Adrenal gland (tissue), 12 donors: ENCODE results near the gene B4GALNT3. TPM values are rescaled to one million over a fixed set of nuclear protein-coding genes. Genes with fewer than 3 reads are reported as not detected.

Experiments used
- DNase-seq, 7 donors: peaks; one replicate each; pipeline ENCODE4 v3.0.0-alpha.2; 2019 to 2020
- H3K27ac ChIP-seq, 5 donors: fragments of 200-600 bp; sonication (generic) in 4 of 5; 1 replicate in 3 of 5; 2 replicates in 2 of 5; pipeline versions ENCODE4 v1.5.1 to v1.8.0; 2016 to 2020; ENCODE audit warnings: mild to moderate bottlenecking in 1 of 5
- H3K27me3 ChIP-seq: fragments of 200-600 bp; 2 replicates; pipeline ENCODE4 v1.8.0; 2021
- H3K36me3 ChIP-seq, 2 donors: fragments of 200-600 bp; replicated peaks in 1 of 2; 1 replicate in 1 of 2; 2 replicates in 1 of 2; pipeline versions ENCODE4 v1.5.1 to v1.8.0; 2018 to 2022
- H3K4me1 ChIP-seq, 2 donors: fragments of 200-600 bp; replicated peaks in 1 of 2; 1 replicate in 1 of 2; 2 replicates in 1 of 2; pipeline versions ENCODE4 v1.5.1 to v1.8.0; 2018 to 2021
- H3K4me3 ChIP-seq, 4 donors: fragments of 200-600 bp; sonication (generic) in 3 of 4; one replicate each; pipeline ENCODE4 v1.5.1; 2016 to 2018
- H3K9me3 ChIP-seq, 3 donors: fragments of 200-600 bp; sonication (generic) in 1 of 3; replicated peaks in 1 of 3; 1 replicate in 2 of 3; 2 replicates in 1 of 3; pipeline versions ENCODE4 v1.5.1 to v1.8.0; 2016 to 2021
- CTCF ChIP-seq, 6 experiments: fragments of 450-650 bp in 4 of 6; fragments of 200-600 bp in 2 of 6; sonication (generic) in 1 of 6; IDR thresholded peaks; 1 replicate in 5 of 6; 2 replicates in 1 of 6; pipeline versions ENCODE4 v1.5.1 to v1.8.0; 2016 to 2021; ENCODE audit warnings: antibody characterized with exemption in 6 of 6, mild to moderate bottlenecking in 2 of 6, moderate library complexity in 1 of 6
- POLR2A ChIP-seq, 2 donors: fragments of 450-650 bp; IDR thresholded peaks; one replicate each; pipeline ENCODE4 v1.6.1; 2017; ENCODE audit warnings: antibody characterized with exemption in 2 of 2, mild to moderate bottlenecking in 2 of 2, moderate library complexity in 1 of 2
- WGBS, 4 donors: extraction: QIAGEN DNeasy Blood & Tissue Kit in 2 of 4; methylation state at CpG; one replicate each; pipeline versions ENCODE4 v1.1.5 to v1.1.7; 2013 to 2017; 5-methylcytosine and 5-hydroxymethylcytosine counted together
- intact Hi-C, 2 donors: fragments of 100-400 bp; cut with DNase I; formaldehyde crosslinking; loops; one replicate each; pipeline versions ENCODE4 v1.14.1 to v1.15.0; 2022 to 2023
- polyA plus RNA-seq, 3 donors: library from polyadenylated mRNA; stranded (reverse); fragments of 200-250 nt in 2 of 3; fragments of 350-450 nt in 1 of 3; fragmentation: Illumina TruSeq in 1 of 3; extraction: RNeasy Lipid Tissue Mini Kit (QIAGEN cat#74804) in 1 of 3; gene quantifications; one replicate each; pipeline ENCODE4 v1.2.3, GENCODE V29; 2013 to 2014
- total RNA-seq, 9 donors: library from RNA; depleted of rRNA in 4 of 9; stranded (reverse); fragments of >200 nt in 4 of 9; fragments of 120-200 nt in 1 of 9; fragmentation: NEBNext Ultra II Directional in 1 of 9; extraction: Animal tissue kit (Norgen Biotek cat#: 25700) in 1 of 9; gene quantifications; one replicate each; pipeline versions ENCODE4 v1.1.0 to v1.2.4, GENCODE V29; 2013 to 2023
- donor health status: healthy with polysubstance abuse.
- donor health status: Bipolar disorder and iron deficiency.
- donor health status: DM: yes; HTN: yes; CAD: no.
- donor health status: DM: no; HTN: no; CAD: no.
- donor health status: DM: no; HTN: no; CAD: no.
- donor health status: DM: yes; HTN: yes; CAD: no.

Gene B4GALNT3
- total and polyA plus RNA-seq, 12 donors = 3.1 to 43.1 (median 28.5) TPM

- H3K4me1 ChIP-seq = no peaks in the 10 kb centered on the region
- intact Hi-C loops = no loop called here
Measured at GRCh38 chr12:505221-505620, 45.5 kb downstream of the B4GALNT3 start.

GRCh38 chr12:507391-507796, 47.7 kb downstream of the B4GALNT3 start:
- H3K4me3 ChIP-seq = no peak overlapping the region
- no peaks in the 10 kb centered on the region for H3K4me1 ChIP-seq
- DNase-seq = peak in 1 of 7 donors; percentile 3
- TF ChIP-seq CTCF (IDR thresholded peaks at IDR 0.05) = no peak
- TF ChIP-seq POLR2A (IDR thresholded peaks at IDR 0.05) = no peak
- no peaks in the 10 kb centered on the region for H3K27me3 ChIP-seq
- intact Hi-C loops = no loop called here
- no peaks in the 10 kb centered on the region for H3K36me3 ChIP-seq
- 90 to 97% (median 93%) methylated on average over 5 to 9 of the region's 9 CpGs for WGBS, 4 donors
- H3K9me3 ChIP-seq = no peaks in the 10 kb centered on the region
- H3K27ac ChIP-seq = no peak overlapping the region

More at GRCh38 chr12:505221-505620, 45.5 kb downstream of the B4GALNT3 start:
- Histone ChIP-seq H3K27ac (no peak overlapping the region), H3K9me3 (no peaks in the 10 kb centered on the region), H3K27me3 (no peaks in the 10 kb centered on the region), H3K4me3 (no peak overlapping the region), H3K36me3 (no peaks in the 10 kb centered on the region)
- WGBS, 4 donors = 87 to 96% (median 95%) methylated on average over 4 of the region's 4 CpGs
- no peak for DNase-seq
- TF ChIP-seq CTCF (IDR thresholded peaks at IDR 0.05) = no peak
- no peak for TF ChIP-seq POLR2A (IDR thresholded peaks at IDR 0.05)

GRCh38 chr12:508145-508544, 48.4 kb downstream of the B4GALNT3 start:
- WGBS, 4 donors = 76 to 85% (median 78%) methylated on average over 2 of the region's 2 CpGs

GRCh38 chr12:508795-509194, 49.1 kb downstream of the B4GALNT3 start:
- no peak for DNase-seq
- H3K4me1 ChIP-seq = no peaks in the 10 kb centered on the region
- H3K36me3 ChIP-seq = no peaks in the 10 kb centered on the region
- H3K27ac ChIP-seq = no peak overlapping the region
- WGBS, 4 donors = 89 to 94% (median 92%) methylated on average over 5 of the region's 5 CpGs
- no peak overlapping the region for H3K4me3 ChIP-seq
- no peaks in the 10 kb centered on the region for H3K9me3 ChIP-seq
- TF ChIP-seq POLR2A (IDR thresholded peaks at IDR 0.05) = no peak
- TF ChIP-seq CTCF (IDR thresholded peaks at IDR 0.05) = no peak
- H3K27me3 ChIP-seq = no peaks in the 10 kb centered on the region
- intact Hi-C loops = no loop called here

More at GRCh38 chr12:508145-508544, 48.4 kb downstream of the B4GALNT3 start:
- H3K27me3 ChIP-seq = no peaks in the 10 kb centered on the region
- TF ChIP-seq POLR2A (IDR thresholded peaks at IDR 0.05) = no peak
- TF ChIP-seq CTCF (IDR thresholded peaks at IDR 0.05) = no peak
- H3K9me3 ChIP-seq = no peaks in the 10 kb centered on the region
- no peaks in the 10 kb centered on the region for H3K4me1 ChIP-seq
- no peak overlapping the region for H3K27ac ChIP-seq
- no peak overlapping the region for H3K4me3 ChIP-seq
- peak in 1 of 7 donors; percentile 2 for DNase-seq
- intact Hi-C loops = no loop called here
- H3K36me3 ChIP-seq = no peaks in the 10 kb centered on the region
